Effector CD8-positive, alpha-beta T cell (primary cell): Measurements from ENCODE around the gene SNCAIP.
"Not testable (repeated sequence)": the region's sequence is repeated elsewhere in the genome, so short reads cannot be mapped to it uniquely, and the experiment has no call there.

ENCODE experiments used
- DNase-seq: peaks from one replicate; lab custom pipeline; 2025; lab: John Stamatoyannopoulos, UW

The SNCAIP gene

GRCh38 chr5:122362361-122362760 is 50.3 kb downstream of the SNCAIP start:
- no peak for DNase-seq

GRCh38 chr5:122363623-122364022 is 51.6 kb downstream of the SNCAIP start:
- DNase-seq, result no peak

- DNase-seq, result no peak
These were observed 54.5 kb downstream of the SNCAIP start for GRCh38 chr5:122366501-122366900.

- no peak for DNase-seq
These were observed 55.4 kb downstream of the SNCAIP start for GRCh38 chr5:122367456-122367855.

GRCh38 chr5:122368510-122369251 is 56.6 kb downstream of the SNCAIP start:
- DNase-seq, result no peak

GRCh38 chr5:122369253-122369815 is 57.3 kb downstream of the SNCAIP start:
- no peak for DNase-seq

GRCh38 chr5:122371511-122372151 is 59.6 kb downstream of the SNCAIP start:
- no peak for DNase-seq

- DNase-seq, result no peak
These were observed 62.1 kb downstream of the SNCAIP start for GRCh38 chr5:122374110-122374509.

GRCh38 chr5:122375801-122376200 is 63.8 kb downstream of the SNCAIP start:
- DNase-seq, result no peak

GRCh38 chr5:122376250-122376649 is 64.2 kb downstream of the SNCAIP start:
- no peak for DNase-seq

GRCh38 chr5:122377026-122377425 is 65.0 kb downstream of the SNCAIP start:
- DNase-seq, result no peak

GRCh38 chr5:122382938-122383337 is 70.9 kb downstream of the SNCAIP start:
- not testable (repeated sequence) for DNase-seq

- no peak for DNase-seq
These were observed 72.8 kb downstream of the SNCAIP start for GRCh38 chr5:122384739-122385235.

- no peak for DNase-seq
These were observed 73.2 kb downstream of the SNCAIP start for GRCh38 chr5:122385286-122385685.

- DNase-seq, result no peak
These were observed 73.8 kb downstream of the SNCAIP start for GRCh38 chr5:122385808-122386207.

GRCh38 chr5:122390154-122390553 is 78.1 kb downstream of the SNCAIP start:
- no peak for DNase-seq

- DNase-seq, result no peak
These were observed 78.7 kb downstream of the SNCAIP start for GRCh38 chr5:122390694-122391093.

- no peak for DNase-seq
These were observed 79.6 kb downstream of the SNCAIP start for GRCh38 chr5:122391621-122392020.

- DNase-seq, result no peak
These were observed 80.2 kb downstream of the SNCAIP start for GRCh38 chr5:122392224-122392623.

- no peak for DNase-seq
These were observed 80.8 kb downstream of the SNCAIP start for GRCh38 chr5:122392824-122393223.

- DNase-seq, result no peak
These were observed 82.4 kb downstream of the SNCAIP start for GRCh38 chr5:122394284-122394930.

- no peak for DNase-seq
These were observed 86.0 kb downstream of the SNCAIP start for GRCh38 chr5:122398016-122398415.

GRCh38 chr5:122400341-122400740 is 88.3 kb downstream of the SNCAIP start:
- no peak for DNase-seq
